IPS DF 4.7 (cell line): ENCODE data around the gene RYR1.
"Not testable (repeated sequence)": the region's sequence is repeated elsewhere in the genome, so short reads cannot be mapped to it uniquely, and the experiment has no call there.

Experiments used
- DNase-seq: peaks from one replicate; pipeline ENCODE4 v3.0.0-alpha.2; 2013; ENCODE audit warnings: low spot score; ENCODE audit errors: extremely low read depth

Gene RYR1

DNA sequence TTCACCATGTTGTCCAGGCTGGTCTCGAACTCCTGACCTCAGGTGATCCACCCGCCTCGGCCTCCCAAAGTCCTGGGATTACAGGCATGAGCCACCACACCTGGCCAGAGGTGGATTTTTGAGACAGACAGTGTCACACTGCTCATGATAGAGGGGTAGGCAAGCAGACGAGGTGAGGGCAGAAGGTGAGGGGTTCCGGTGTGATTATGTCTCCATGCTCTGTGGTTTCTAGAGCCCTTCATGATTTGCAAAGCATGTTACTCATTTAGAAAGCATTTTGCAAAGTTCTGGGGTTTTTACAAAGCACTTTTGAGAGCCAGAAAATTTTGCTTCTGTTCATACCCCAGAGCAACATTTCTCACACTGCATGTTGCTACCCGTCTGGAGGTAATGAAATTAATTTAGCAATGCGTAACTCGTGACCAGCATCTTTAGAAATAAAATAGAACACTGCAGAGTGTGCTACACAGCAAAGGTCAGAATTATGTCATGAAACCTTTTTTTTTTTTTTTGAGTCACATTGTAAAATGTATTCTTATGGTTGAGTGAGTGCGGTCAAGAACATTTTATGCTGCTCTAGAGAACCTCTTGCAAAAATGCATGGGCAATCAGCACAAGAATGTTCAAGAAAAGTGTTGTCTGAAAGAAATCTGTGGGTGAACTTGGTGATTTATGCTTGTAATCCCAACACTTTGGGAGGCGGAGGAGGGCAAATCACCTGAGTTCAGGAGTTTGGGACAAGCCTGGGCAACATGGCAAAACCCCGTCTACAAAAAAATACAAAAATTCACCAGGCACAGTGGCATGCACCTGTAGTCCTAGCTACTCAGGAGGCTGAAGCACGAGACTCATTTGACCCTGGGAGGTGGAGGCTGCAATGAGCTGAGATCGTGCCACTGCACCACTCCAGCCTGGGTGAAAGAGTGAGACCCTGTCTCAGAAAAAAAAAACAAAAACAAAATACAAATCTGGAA is 126.2 kb downstream of the RYR1 start:
- DNase-seq, result no peak

DNA sequence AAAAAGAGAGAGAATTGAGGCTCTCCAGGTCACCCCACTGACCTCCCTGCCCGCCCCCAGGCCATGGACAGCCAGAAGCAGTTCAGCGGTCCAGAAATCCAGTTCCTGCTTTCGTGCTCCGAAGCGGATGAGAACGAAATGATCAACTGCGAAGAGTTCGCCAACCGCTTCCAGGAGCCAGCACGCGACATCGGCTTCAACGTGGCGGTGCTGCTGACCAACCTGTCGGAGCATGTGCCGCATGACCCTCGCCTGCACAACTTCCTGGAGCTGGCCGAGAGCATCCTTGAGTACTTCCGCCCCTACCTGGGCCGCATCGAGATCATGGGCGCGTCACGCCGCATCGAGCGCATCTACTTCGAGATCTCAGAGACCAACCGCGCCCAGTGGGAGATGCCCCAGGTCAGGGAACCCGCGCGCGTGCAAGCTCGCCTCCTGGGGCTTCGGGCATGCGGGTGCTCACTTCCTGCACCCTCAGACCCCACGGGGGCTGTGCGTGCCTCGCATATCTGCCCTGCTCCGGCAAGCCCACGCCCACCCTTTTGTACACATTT is 127.6 kb downstream of the RYR1 start:
- no peak for DNase-seq

DNA sequence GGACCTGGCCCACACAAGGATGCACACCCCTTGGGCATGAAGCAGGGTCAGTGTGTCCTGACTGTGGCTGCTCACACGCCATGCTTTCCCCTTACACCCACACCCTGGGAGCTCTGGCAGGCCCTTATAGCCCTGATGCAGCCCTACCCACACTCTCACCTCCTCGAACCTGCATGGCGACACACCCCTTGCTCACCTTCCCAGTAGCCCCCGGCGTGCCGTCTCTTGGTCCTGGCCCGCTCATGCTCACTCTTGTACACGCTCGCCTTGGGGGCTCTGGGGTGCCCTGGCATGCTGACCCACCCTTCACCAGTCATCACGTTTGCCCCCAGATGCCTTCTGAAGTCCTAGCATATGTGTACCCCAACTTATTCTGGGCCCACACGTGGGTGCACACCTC is 128.2 kb downstream of the RYR1 start:
- no peak for DNase-seq

- DNase-seq, result no peak
Observed at GRCh38 chr19:38562096-38562495, 128.6 kb downstream of the RYR1 start.

GRCh38 chr19:38563475-38563874 is 130.0 kb downstream of the RYR1 start:
- no peak for DNase-seq

- DNase-seq, result no peak
Observed at GRCh38 chr19:38564981-38565690, 131.6 kb downstream of the RYR1 start.

DNA sequence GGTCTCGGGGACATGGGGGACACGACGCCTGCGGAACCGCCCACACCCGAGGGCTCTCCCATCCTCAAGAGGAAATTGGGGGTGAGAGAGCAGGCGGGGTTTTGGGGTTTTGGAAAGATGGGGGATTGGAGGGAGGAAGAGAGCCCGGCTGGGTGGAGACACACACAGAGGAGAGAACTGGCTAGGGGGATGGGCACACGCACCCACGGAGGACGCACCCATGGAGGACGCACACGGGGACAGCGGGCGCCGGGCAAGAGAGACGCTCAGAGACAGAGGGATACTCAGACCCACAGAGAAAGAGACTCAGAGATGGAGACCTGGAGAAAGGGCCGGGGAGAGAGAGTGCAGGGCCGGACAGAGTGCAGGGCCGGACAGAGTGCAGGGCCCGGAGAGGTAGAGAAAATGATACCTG is 132.2 kb downstream of the RYR1 start:
- DNase-seq, result no peak

- DNase-seq, result no peak
Observed at GRCh38 chr19:38569368-38569983, 136.0 kb downstream of the RYR1 start.

- no peak for DNase-seq
Observed at GRCh38 chr19:38571682-38572081, 138.2 kb downstream of the RYR1 start.

DNA sequence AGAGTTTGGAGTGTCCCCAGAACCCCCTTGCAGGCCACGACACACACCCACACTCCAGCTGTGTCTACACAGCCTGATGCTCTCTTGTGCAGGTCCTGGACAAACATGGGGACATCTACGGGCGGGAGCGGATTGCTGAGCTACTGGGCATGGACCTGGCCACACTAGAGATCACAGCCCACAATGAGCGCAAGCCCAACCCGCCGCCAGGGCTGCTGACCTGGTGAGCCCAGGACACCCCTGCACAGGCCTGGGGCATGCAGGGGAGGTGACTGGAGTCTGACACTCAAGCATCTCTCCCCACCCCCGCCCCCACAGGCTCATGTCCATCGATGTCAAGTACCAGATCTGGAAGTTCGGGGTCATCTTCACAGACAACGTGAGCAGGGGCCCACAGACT is 144.3 kb downstream of the RYR1 start:
- DNase-seq, result no peak

DNA sequence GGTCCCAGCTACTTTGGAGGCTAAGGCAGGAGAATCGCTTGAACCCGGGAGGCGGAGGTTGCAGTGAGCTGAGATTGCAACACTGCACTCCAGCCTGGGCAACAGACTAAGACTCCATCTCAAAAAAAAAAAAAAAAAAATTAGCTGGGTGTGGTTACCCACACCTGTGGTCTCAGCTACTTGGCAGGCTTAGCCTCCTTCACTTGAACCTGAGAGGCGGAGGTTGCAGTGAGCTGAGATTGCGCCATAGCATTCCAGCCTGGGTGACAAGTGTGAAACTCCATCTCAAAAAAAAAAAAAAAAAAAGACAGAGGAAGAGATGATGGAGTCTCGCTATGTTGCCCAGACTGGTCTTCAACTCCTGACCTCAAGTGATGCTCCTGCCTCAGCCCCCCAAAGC is 145.8 kb downstream of the RYR1 start:
- not testable (repeated sequence) for DNase-seq

- DNase-seq, result no peak
Observed at GRCh38 chr19:38580080-38580479, 146.6 kb downstream of the RYR1 start.

- no peak for DNase-seq
Observed at GRCh38 chr19:38583219-38583984, 149.9 kb downstream of the RYR1 start.

- DNase-seq, result no peak
Observed at GRCh38 chr19:38583985-38584305, 150.5 kb downstream of the RYR1 start.

GRCh38 chr19:38587562-38587961 is 154.1 kb downstream of the RYR1 start:
- no peak for DNase-seq

DNA sequence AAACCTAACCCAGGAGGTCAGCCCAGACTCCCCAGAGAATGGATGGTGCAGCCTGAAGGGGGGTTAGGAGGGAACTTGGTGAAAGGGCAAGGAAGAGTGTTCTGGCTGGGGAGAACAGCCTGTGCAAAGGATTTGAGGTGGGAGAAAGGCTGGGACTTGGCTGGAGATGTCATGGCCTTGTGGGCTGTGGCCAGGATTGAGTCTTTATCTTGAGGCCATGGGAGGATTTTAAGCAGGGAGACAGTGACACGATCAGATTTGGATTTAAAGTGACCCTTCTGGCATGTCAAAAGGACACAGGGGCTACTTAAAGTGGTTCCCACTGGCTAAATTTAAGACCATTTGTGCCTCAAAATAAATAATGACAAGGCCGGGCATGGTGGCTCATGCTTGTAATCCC is 154.6 kb downstream of the RYR1 start:
- DNase-seq, result no peak

GRCh38 chr19:38592940-38593339 is 159.4 kb downstream of the RYR1 start:
- DNase-seq, result no peak

DNA sequence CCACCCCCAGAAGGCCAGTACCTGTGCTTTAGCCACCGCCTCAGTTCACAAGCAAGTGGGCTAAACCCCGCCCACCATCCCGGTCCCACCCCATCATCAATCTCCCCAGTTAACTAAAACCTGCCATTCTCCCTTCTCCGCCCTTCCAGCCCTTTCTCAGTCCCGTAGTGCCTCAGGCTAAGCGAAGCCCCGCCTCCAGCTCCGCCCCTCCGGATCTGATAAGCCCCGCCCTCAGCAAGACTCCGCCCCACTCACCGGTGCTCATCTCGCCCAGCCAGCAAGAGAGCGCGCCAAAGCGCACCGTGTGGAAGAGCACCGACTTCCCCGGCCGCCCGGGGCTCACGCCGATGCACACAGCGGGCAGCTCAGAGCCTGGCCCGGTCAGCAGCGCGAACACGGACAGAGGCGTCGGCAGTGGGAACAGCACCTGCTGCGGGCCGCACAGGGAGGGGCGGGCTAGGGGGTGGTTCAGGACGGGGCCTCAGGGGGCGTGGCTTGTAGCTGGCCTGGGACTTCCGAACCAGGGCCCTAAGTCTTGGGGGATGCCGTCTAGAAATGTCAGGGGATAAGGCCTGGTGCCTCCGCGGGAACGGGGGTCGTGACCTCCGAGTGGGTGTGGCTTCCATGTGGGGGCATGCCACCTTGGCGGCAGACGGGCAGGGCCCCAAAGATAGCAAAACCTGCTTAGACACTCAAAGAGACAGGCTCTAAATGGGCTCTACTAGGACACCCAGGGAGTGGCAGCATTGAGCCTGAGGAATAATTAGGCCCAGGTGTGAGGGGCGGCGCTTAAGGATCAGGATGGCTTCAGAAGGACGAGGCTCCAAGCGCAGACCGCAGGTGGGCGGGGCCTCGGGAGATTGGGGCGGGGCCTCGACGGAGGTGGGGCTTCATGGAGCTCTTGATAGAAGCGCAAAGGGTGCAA is 162.8 kb downstream of the RYR1 start:
- DNase-seq, result peak; percentile 79

DNA sequence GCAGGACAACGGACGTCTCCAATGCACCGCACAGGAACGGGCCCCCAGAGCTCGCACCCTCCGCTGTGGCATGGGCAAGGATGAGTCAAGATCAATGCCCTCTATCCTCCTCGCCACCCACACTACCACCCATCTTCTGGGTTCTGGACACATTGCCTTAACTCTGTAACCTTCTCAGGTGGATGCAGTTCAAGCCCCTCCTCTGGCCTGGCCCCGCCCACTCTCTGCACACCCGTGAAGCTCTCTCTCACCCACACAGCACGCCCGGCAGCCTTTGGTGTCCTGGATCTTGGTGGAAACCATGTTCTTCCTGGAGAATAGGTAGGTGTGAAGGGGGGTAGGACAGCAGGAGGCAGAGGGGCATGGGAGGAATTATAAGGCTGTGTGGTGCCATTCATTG is 163.6 kb downstream of the RYR1 start:
- no peak for DNase-seq

- DNase-seq, result no peak
Observed at GRCh38 chr19:38599722-38600121, 166.2 kb downstream of the RYR1 start.
